C4-2B (cell line): ENCODE data around the gene CERS1.

Source experiments
- CTCF ChIP-seq: fragments of 450-650 bp; conservative IDR thresholded peaks from 2 replicates; pipeline ENCODE4 v1.5.1; 2017; ENCODE audit warnings: mild to moderate bottlenecking
- ZFX ChIP-seq: fragments of 450-650 bp; IDR thresholded peaks from 2 replicates; pipeline ENCODE4 v1.6.1; 2017

- TF ChIP-seq CTCF (no peak; the same call in 1 of the 2 replicates), ZFX (no peak)
Observed at GRCh38 chr19:18915639-18916038, 19.7 kb upstream of the CERS1 start.
